ENCODE results near the gene HID1.

- TF ChIP-seq STAG1 (CRISPR knock-in tag; IDR thresholded peaks at IDR 0.05; ENCODE audit: borderline replicate concordance) (no peak), ZFP36 (IDR thresholded peaks at IDR 0.05; ENCODE audit: low read depth, low read length, partially characterized antibody) (no peak), ZNF778 (CRISPR knock-in tag; IDR thresholded peaks at IDR 0.05) (no peak), POLR2A (conservative IDR thresholded peaks at IDR 0.05) (no peak)
These were observed 8.9 kb downstream of the HID1 start for GRCh38 chr17:74963656-74964055.
